CD14-positive monocyte (primary cell): ENCODE data around the gene FLYWCH2. TPM values are rescaled to one million over a fixed set of nuclear protein-coding genes. Genes with fewer than 3 reads are reported as not detected.

Source experiments
- DNase-seq, 3 donors: peaks; one replicate each; pipeline ENCODE4 v3.0.0-alpha.2; 2011 to 2022
- H2AFZ ChIP-seq: 2 replicates; pipeline ENCODE4 v1.6.0; 2012; ENCODE audit warnings: mild to moderate bottlenecking, low read depth, low read length, inconsistent platforms; ENCODE audit not compliant: insufficient read depth, poor library complexity, severe bottlenecking
- H3K27ac ChIP-seq, 2 donors: 1 replicate in 1 of 2; 2 replicates in 1 of 2; pipeline ENCODE4 v1.5.1; 2012 to 2013; ENCODE audit warnings: low read length in 2 of 2, control low read depth in 1 of 2, inconsistent platforms in 1 of 2, low read depth in 1 of 2, mild to moderate bottlenecking in 1 of 2
- H3K27me3 ChIP-seq, 2 donors: one replicate each; pipeline versions ENCODE4 v1.6.0 to v1.6.1; 2011 to 2013; ENCODE audit warnings: low read length in 2 of 2; ENCODE audit not compliant: control insufficient read depth in 2 of 2, insufficient read depth in 2 of 2
- H3K36me3 ChIP-seq, 2 donors: replicated peaks in 1 of 2; 1 replicate in 1 of 2; 2 replicates in 1 of 2; pipeline versions ENCODE4 v1.5.1 to v1.6.1; 2012 to 2013; ENCODE audit warnings: low read length in 2 of 2, control low read depth in 1 of 2, inconsistent platforms in 1 of 2, mild to moderate bottlenecking in 1 of 2; ENCODE audit not compliant: insufficient read depth in 2 of 2, control insufficient read depth in 1 of 2
- H3K4me1 ChIP-seq, 2 donors: 1 replicate in 1 of 2; 2 replicates in 1 of 2; pipeline versions ENCODE4 v1.5.1 to v1.6.1; 2012 to 2013; ENCODE audit warnings: low read length in 2 of 2, control low read depth in 1 of 2, inconsistent platforms in 1 of 2, mild to moderate bottlenecking in 1 of 2, moderate library complexity in 1 of 2; ENCODE audit not compliant: insufficient read depth in 2 of 2, control insufficient read depth in 1 of 2
- H3K4me2 ChIP-seq: replicated peaks from 2 replicates; pipeline ENCODE3; 2012; ENCODE audit warnings: low read length, moderate library complexity, mild to moderate bottlenecking; ENCODE audit not compliant: poor library complexity, severe bottlenecking; ENCODE audit errors: extremely low read depth
- H3K4me3 ChIP-seq, 3 experiments: fragments of 200-600 bp in 1 of 3; sonication (generic) in 1 of 3; replicated peaks in 1 of 3; 1 replicate in 2 of 3; 2 replicates in 1 of 3; pipeline ENCODE4 v1.5.1; 2011 to 2013; ENCODE audit warnings: low read length in 3 of 3, mild to moderate bottlenecking in 3 of 3, control low read depth in 2 of 3, low read depth in 2 of 3, inconsistent platforms in 1 of 3, moderate library complexity in 1 of 3
- H3K79me2 ChIP-seq: 2 replicates; pipeline ENCODE4 v1.6.0; 2012; ENCODE audit warnings: mild to moderate bottlenecking, control low read depth, inconsistent platforms, low read length, moderate library complexity; ENCODE audit not compliant: insufficient read depth
- H3K9ac ChIP-seq: 2 replicates; pipeline ENCODE4 v1.6.0; 2017; ENCODE audit warnings: low read length, mild to moderate bottlenecking; ENCODE audit not compliant: insufficient read depth, poor library complexity, severe bottlenecking
- H3K9me3 ChIP-seq, 2 donors: replicated peaks in 1 of 2; 1 replicate in 1 of 2; 2 replicates in 1 of 2; pipeline versions ENCODE4 v1.5.1 to v1.6.1; 2012 to 2013; ENCODE audit warnings: low read length in 2 of 2, control low read depth in 1 of 2; ENCODE audit not compliant: control insufficient read depth in 1 of 2, insufficient read depth in 1 of 2
- H4K20me1 ChIP-seq: 2 replicates; pipeline ENCODE4 v1.6.0; 2012; ENCODE audit warnings: mild to moderate bottlenecking, low read length, control low read depth, moderate library complexity; ENCODE audit not compliant: insufficient read depth
- H3K27ac Mint-ChIP-seq, 7 donors: one replicate each; pipeline ENCODE4 v1.8.0; 2020; ENCODE audit warnings: mild to moderate bottlenecking in 7 of 7, mixed read lengths in 7 of 7, moderate library complexity in 6 of 7, inconsistent platforms in 2 of 7
- H3K27me3 Mint-ChIP-seq, 3 donors: one replicate each; pipeline ENCODE4 v1.8.0; 2021 to 2022; ENCODE audit warnings: low read depth in 3 of 3, mild to moderate bottlenecking in 3 of 3, mixed read lengths in 3 of 3, moderate library complexity in 3 of 3, inconsistent platforms in 1 of 3
- H3K36me3 Mint-ChIP-seq, 2 donors: one replicate each; pipeline ENCODE4 v1.8.0; 2020; ENCODE audit warnings: mixed read lengths in 2 of 2, inconsistent platforms in 1 of 2, mild to moderate bottlenecking in 1 of 2
- H3K4me1 Mint-ChIP-seq: one replicate; pipeline ENCODE4 v1.8.0; 2020; ENCODE audit warnings: mild to moderate bottlenecking, mixed read lengths
- H3K4me3 Mint-ChIP-seq, 2 donors: one replicate each; pipeline ENCODE4 v1.8.0; 2020; ENCODE audit warnings: mild to moderate bottlenecking in 2 of 2, mixed read lengths in 2 of 2, moderate library complexity in 1 of 2
- H3K9me3 Mint-ChIP-seq, 7 donors: one replicate each; pipeline ENCODE4 v1.8.0; 2020 to 2022; ENCODE audit warnings: mixed read lengths in 7 of 7, mild to moderate bottlenecking in 6 of 7, moderate library complexity in 6 of 7, inconsistent platforms in 2 of 7
- WGBS: methylation state at CpG from one replicate; pipeline ENCODE4 v1.1.5; 2013; ENCODE audit warnings: missing lambda C conversion rate; ENCODE audit not compliant: insufficient coverage; 5-methylcytosine and 5-hydroxymethylcytosine counted together
- intact Hi-C, 2 donors: fragments of 100-400 bp; cut with micrococcal nuclease; formaldehyde crosslinking; loops; one replicate each; pipeline versions ENCODE4 v1.15.0 to v1.15.1; 2023
- polyA plus RNA-seq, 3 donors: library from polyadenylated mRNA; depleted of rRNA in 1 of 3; unstranded in 2 of 3; stranded (reverse) in 1 of 3; fragments of 300-500 nt in 2 of 3; fragments of >200 nt in 1 of 3; fragmentation: Illumina TruSeq in 2 of 3; gene quantifications; 1 replicate in 2 of 3; 2 replicates in 1 of 3; pipeline ENCODE4 v1.2.3, GENCODE V29; 2012 to 2021
- TF ChIP-seq, protein P1 (sequence below): fragments of 200-600 bp; IDR thresholded peaks from one replicate; pipeline ENCODE4 v1.8.0; 2022; ENCODE audit warnings: antibody characterized with exemption, mild to moderate bottlenecking

The FLYWCH2 gene
- polyA plus RNA-seq, 3 donors: 10.9 to 14.8 (median 12.7) TPM

DNA sequence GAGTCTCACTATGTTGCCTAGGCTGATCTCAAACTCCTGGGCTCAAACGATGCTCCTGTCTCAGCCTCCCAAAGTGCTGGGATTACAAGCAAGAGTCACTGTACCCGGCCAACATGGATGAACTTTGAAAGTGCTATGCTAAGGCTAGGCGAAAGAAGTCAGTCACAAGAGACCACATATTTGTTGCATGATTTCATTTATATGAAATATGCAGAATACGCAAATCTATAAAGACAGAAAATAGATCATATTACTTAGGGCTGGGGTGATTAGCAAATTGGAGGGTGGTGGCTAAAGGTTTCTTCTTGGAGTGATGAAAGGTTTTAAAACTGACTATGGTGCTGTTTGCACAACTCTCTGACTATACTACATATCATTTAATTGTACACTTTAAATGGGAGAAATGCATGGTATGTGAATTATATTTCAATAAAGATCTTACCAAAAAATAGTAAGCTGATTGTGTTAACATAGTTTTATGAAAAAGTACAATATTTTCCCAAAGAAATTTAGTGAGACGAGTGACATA lies 27.5 kb downstream of the FLYWCH2 start:
- H3K79me2 ChIP-seq: peaks cover 10% of the 10 kb centered on the region
- TF ChIP-seq, protein P1, sequence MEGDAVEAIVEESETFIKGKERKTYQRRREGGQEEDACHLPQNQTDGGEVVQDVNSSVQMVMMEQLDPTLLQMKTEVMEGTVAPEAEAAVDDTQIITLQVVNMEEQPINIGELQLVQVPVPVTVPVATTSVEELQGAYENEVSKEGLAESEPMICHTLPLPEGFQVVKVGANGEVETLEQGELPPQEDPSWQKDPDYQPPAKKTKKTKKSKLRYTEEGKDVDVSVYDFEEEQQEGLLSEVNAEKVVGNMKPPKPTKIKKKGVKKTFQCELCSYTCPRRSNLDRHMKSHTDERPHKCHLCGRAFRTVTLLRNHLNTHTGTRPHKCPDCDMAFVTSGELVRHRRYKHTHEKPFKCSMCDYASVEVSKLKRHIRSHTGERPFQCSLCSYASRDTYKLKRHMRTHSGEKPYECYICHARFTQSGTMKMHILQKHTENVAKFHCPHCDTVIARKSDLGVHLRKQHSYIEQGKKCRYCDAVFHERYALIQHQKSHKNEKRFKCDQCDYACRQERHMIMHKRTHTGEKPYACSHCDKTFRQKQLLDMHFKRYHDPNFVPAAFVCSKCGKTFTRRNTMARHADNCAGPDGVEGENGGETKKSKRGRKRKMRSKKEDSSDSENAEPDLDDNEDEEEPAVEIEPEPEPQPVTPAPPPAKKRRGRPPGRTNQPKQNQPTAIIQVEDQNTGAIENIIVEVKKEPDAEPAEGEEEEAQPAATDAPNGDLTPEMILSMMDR: no peak
- peaks cover 2 to 7% of the 10 kb centered on the region in 2 donors for H3K36me3 ChIP-seq
- H3K27ac Mint-ChIP-seq: peak overlapping the region in 2 of 7 donors; percentile 19 to 78
- peaks cover 43% of the 10 kb centered on the region for H3K4me1 Mint-ChIP-seq
- H3K9me3 ChIP-seq: no peaks in the 10 kb centered on the region
- H3K27me3 ChIP-seq: no peaks in the 10 kb centered on the region
- peaks cover 3% of the 10 kb centered on the region for H4K20me1 ChIP-seq
- WGBS: 69% methylated on average over 2 of the region's 5 CpGs
- H3K9ac ChIP-seq: no peak overlapping the region
- H3K9me3 Mint-ChIP-seq: peaks cover 0 to 5% (median 0%) of the 10 kb centered on the region in 7 donors
- H3K4me3 ChIP-seq: no peak overlapping the region
- intact Hi-C loops: loop anchor here in 1 of 2 donors (5.0 to 10.0 kb wide), 2 partner anchors 33 to 214 kb away; no protein-coding TSS in a partner anchor
- no peak overlapping the region for H3K4me2 ChIP-seq
- H3K27me3 Mint-ChIP-seq: peaks cover 1 to 4% (median 2%) of the 10 kb centered on the region in 3 donors
- H3K4me1 ChIP-seq: peaks cover 29 to 39% of the 10 kb centered on the region in 2 donors
- H3K36me3 Mint-ChIP-seq: peaks cover 9 to 16% of the 10 kb centered on the region in 2 donors
- no peak overlapping the region for H3K4me3 Mint-ChIP-seq
- H2AFZ ChIP-seq: no peak overlapping the region
- no peak for DNase-seq
- H3K27ac ChIP-seq: no peak overlapping the region

DNA sequence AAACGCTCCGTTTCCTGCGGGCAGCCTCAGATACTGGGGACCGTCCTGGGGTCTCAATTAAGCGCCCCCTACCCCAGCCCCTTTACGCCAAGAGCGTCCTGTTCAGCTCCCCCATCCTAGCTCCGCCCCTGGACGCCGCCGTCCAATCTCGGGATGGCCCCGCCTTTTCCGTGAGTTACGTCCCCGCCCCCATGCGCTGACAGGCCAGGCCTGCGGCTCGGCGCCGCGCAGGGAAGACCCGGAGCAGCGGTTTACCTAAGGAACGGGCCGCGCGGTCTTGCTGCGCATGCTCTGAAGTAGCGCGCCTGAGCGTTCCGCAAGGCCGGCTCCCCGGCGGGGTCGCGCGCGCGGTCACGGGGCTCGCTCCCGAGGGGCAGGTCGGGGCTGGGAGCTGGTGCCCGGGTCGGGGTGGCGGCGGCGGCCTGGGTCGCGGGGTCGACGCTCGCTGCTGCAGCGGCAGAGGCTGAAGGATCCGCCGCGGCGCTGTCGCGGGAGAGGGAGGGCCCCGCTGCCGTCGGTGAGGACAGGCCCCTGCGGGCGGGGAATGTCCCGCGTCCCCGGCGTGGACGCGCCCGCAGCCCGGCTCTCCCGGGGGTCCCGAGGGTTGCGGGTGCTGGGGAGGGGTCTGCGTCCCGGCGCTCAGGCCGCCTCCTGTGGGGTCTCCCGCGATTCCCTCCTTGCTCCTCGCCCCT lies 28.8 kb downstream of the FLYWCH2 start, which contains the start of gene FLYWCH1:
Gene FLYWCH1, plus strand, starts transcription at position 294 of the 692 bp plus-strand sequence. CDS start 17,755 bp downstream, outside the sequence.
- peak within 1 kb of the TSS; percentile 4 to 61 for H3K27ac ChIP-seq

More for the DNA sequence above, 28.8 kb downstream of the FLYWCH2 start, which contains the start of gene FLYWCH1:
- peaks cover 3% of the 10 kb centered on the region for H4K20me1 ChIP-seq
- H3K9ac ChIP-seq: peak within 1 kb of the TSS; percentile 78
- intact Hi-C loops: loop anchor here in 1 of 2 donors (5.0 to 10.0 kb wide), 2 partner anchors 34 to 213 kb away; no protein-coding TSS in a partner anchor
- H3K36me3 ChIP-seq: peaks cover 2 to 7% of the 10 kb centered on the region in 2 donors
- H3K9me3 ChIP-seq: no peaks in the 10 kb centered on the region
- Mint-ChIP-seq H3K27me3 (peaks cover 1 to 4% (median 4%) of the 10 kb centered on the region in 3 donors), H3K4me3 (peak within 1 kb of the TSS; percentile 92 to 93), H3K36me3 (peaks cover 10 to 22% of the 10 kb centered on the region in 2 donors), H3K9me3 (peaks cover 0 to 3% (median 0%) of the 10 kb centered on the region in 7 donors), H3K27ac (peak within 1 kb of the TSS; percentile 78 to 93 (median 82)), H3K4me1 (peaks cover 42% of the 10 kb centered on the region)
- no peaks in the 10 kb centered on the region for H3K27me3 ChIP-seq
- H3K4me3 ChIP-seq: peak within 1 kb of the TSS; percentile 68 to 84 (median 77)
- peak; percentile 96 to 97 (median 96) for DNase-seq
- H3K4me1 ChIP-seq: peaks cover 27 to 40% of the 10 kb centered on the region in 2 donors
- H2AFZ ChIP-seq: peak within 1 kb of the TSS; percentile 89
- under 1% methylated on average over 78 of the region's 85 CpGs for WGBS
- H3K4me2 ChIP-seq: peak within 1 kb of the TSS; percentile 91
- peaks cover 10% of the 10 kb centered on the region for H3K79me2 ChIP-seq
- TF ChIP-seq, protein P1: no peak
